Upper lobe of left lung (tissue), 4 donors: ENCODE measurements around the gene REM2.

Source experiments
- CTCF ChIP-seq, 6 experiments: fragments of 450-650 bp in 4 of 6; fragments of 200-600 bp in 2 of 6; sonication (generic) in 2 of 6; IDR thresholded peaks; one replicate each; pipeline ENCODE4 v1.5.1; 2016 to 2019; ENCODE audit warnings: antibody characterized with exemption in 6 of 6
- POLR2A ChIP-seq, 4 donors: fragments of 450-650 bp; IDR thresholded peaks; one replicate each; pipeline ENCODE4 v1.5.1; 2016 to 2017; ENCODE audit warnings: antibody characterized with exemption in 4 of 4, mild to moderate bottlenecking in 2 of 4
- POLR2AphosphoS5 ChIP-seq, 2 donors: sonication (generic); formaldehyde crosslinking; IDR thresholded peaks; one replicate each; pipeline ENCODE4 v1.5.1; 2017; ENCODE audit warnings: antibody characterized with exemption in 2 of 2

- TF ChIP-seq POLR2A (IDR thresholded peaks at IDR 0.05) (no peak), CTCF (IDR thresholded peaks at IDR 0.05) (no peak), POLR2AphosphoS5 (IDR thresholded peaks at IDR 0.05) (no peak)
Observed at GRCh38 chr14:22870811-22871223, 12.2 kb upstream of the REM2 start.
